Activated CD8-positive, alpha-beta T cell treated with anti-CD3 and anti-CD28 coated beads, Interleukin-2, amount 10 ng/mL, durations not matched to agents 7 days and 5 days (primary cell): ENCODE results near the gene MKI67. TPM values are rescaled to one million over a fixed set of nuclear protein-coding genes. Genes with fewer than 3 reads are reported as not detected.

ENCODE experiments used
- ATAC-seq: fragments of 150-1000 bp; cut with Tn5 transposase; one replicate; pipeline ENCODE4 v1.10.0; 2021; ENCODE audit warnings: moderate library complexity
- CTCF ChIA-PET: fragments of 350-600 bp; sonication (Branson Sonifier 250); formaldehyde crosslinking; loops from one replicate; lab custom pipeline; 2021; ENCODE audit warnings: antibody characterized with exemption; lab: Charles Lee
- POLR2A ChIA-PET: fragments of 350-600 bp; sonication (Branson Sonifier 250); formaldehyde crosslinking; loops from one replicate; lab custom pipeline; 2021; ENCODE audit warnings: antibody characterized with exemption; lab: Charles Lee
- DNase-seq: peaks from one replicate; pipeline ENCODE4 v3.0.0-alpha.2; 2020
- H3K27ac Mint-ChIP-seq: one replicate; pipeline ENCODE4 v1.8.0; 2021; ENCODE audit warnings: mild to moderate bottlenecking, mixed read lengths
- H3K27me3 Mint-ChIP-seq: one replicate; pipeline ENCODE4 v1.8.0; 2021; ENCODE audit warnings: low read depth, mixed read lengths
- H3K36me3 Mint-ChIP-seq: one replicate; pipeline ENCODE4 v1.8.0; 2021; ENCODE audit warnings: low read depth, mixed read lengths
- H3K4me1 Mint-ChIP-seq: one replicate; pipeline ENCODE4 v1.8.0; 2021; ENCODE audit warnings: low read depth, mixed read lengths
- H3K4me3 Mint-ChIP-seq: one replicate; pipeline ENCODE4 v1.8.0; 2021; ENCODE audit warnings: mild to moderate bottlenecking, mixed read lengths
- H3K9me3 Mint-ChIP-seq: one replicate; pipeline ENCODE4 v1.8.0; 2022; ENCODE audit warnings: mixed read lengths; ENCODE audit not compliant: insufficient read depth
- total RNA-seq, 2 experiments: library from RNA; stranded (reverse); gene quantifications; one replicate each; pipeline ENCODE4 v1.2.3, GENCODE V29; 2021

Gene MKI67
- total RNA-seq, 2 experiments from 2014 or later: 356 to 368 TPM

- peaks cover 63% of the 10 kb centered on the region for H3K4me1 Mint-ChIP-seq
- H3K4me3 Mint-ChIP-seq: peak overlapping the region; percentile 95
- ATAC-seq (no peak), DNase-seq (no peak)
- H3K9me3 Mint-ChIP-seq: no peaks in the 10 kb centered on the region
- H3K27me3 Mint-ChIP-seq: no peaks in the 10 kb centered on the region
- peak overlapping the region; percentile 93 for H3K27ac Mint-ChIP-seq
- CTCF ChIA-PET: interaction anchor here (0.7 to 2.2 kb wide), 4 partner anchors 22 to 45 kb away, joined by 3 to 7 read pairs (median 4); no protein-coding TSS in a partner anchor
- POLR2A ChIA-PET: interaction anchor here (0.7 to 1.9 kb wide), 6 partner anchors 8 to 27 kb away, joined by 3 to 7 read pairs (median 4); no protein-coding TSS in a partner anchor
- peaks cover 62% of the 10 kb centered on the region for H3K36me3 Mint-ChIP-seq
These were observed 2.4 kb downstream of the MKI67 start for GRCh38 chr10:128123846-128124245.

GRCh38 chr10:128122931-128123330 is 3.3 kb downstream of the MKI67 start:
- CTCF ChIA-PET: interaction anchor here (1.1 kb wide), 2 partner anchors 45 to 55 kb away, joined by 3 to 5 read pairs; no protein-coding TSS in a partner anchor
- DNase-seq (no peak), ATAC-seq (no peak)
- H3K9me3 Mint-ChIP-seq: no peaks in the 10 kb centered on the region
- H3K27me3 Mint-ChIP-seq: no peaks in the 10 kb centered on the region
- H3K4me3 Mint-ChIP-seq: peak overlapping the region; percentile 95
- POLR2A ChIA-PET: interaction anchor here (1.2 to 1.9 kb wide), 2 partner anchors 12 to 26 kb away, joined by 3 to 5 read pairs; no protein-coding TSS in a partner anchor
- peak overlapping the region; percentile 41 for H3K27ac Mint-ChIP-seq
- H3K36me3 Mint-ChIP-seq: peaks cover 68% of the 10 kb centered on the region
- H3K4me1 Mint-ChIP-seq: peaks cover 67% of the 10 kb centered on the region

- CTCF ChIA-PET: interaction anchor here (1.2 kb wide), 1 partner anchor 19 kb away, joined by 3 read pairs; no protein-coding TSS in a partner anchor
- ATAC-seq: no peak
- Mint-ChIP-seq H3K4me3 (peak overlapping the region; percentile 19), H3K27ac (no peak overlapping the region), H3K36me3 (peaks cover 76% of the 10 kb centered on the region), H3K9me3 (no peaks in the 10 kb centered on the region), H3K27me3 (no peaks in the 10 kb centered on the region), H3K4me1 (peaks cover 59% of the 10 kb centered on the region)
- no peak for DNase-seq
- POLR2A ChIA-PET: interaction anchor here (1.0 to 1.2 kb wide), 2 partner anchors 19 to 25 kb away, joined by 3 read pairs; no protein-coding TSS in a partner anchor
These were observed 4.3 kb downstream of the MKI67 start for GRCh38 chr10:128121750-128122412.

- H3K27me3 Mint-ChIP-seq: no peaks in the 10 kb centered on the region
- peaks cover 41% of the 10 kb centered on the region for H3K4me1 Mint-ChIP-seq
- CTCF ChIA-PET: interaction anchor here (0.7 to 2.6 kb wide), 10 partner anchors 11 to 95 kb away, joined by 3 to 12 read pairs (median 4); no protein-coding TSS in a partner anchor
- H3K9me3 Mint-ChIP-seq: no peaks in the 10 kb centered on the region
- H3K36me3 Mint-ChIP-seq: peaks cover 75% of the 10 kb centered on the region
- H3K27ac Mint-ChIP-seq: peak overlapping the region; percentile 7
- DNase-seq (no peak), ATAC-seq (no peak)
- no peak overlapping the region for H3K4me3 Mint-ChIP-seq
- POLR2A ChIA-PET: interaction anchor here (0.7 to 2.3 kb wide), 4 partner anchors 9 to 88 kb away, joined by 3 to 6 read pairs (median 4); no protein-coding TSS in a partner anchor
These were observed 9.2 kb downstream of the MKI67 start for GRCh38 chr10:128116851-128117615.

GRCh38 chr10:128116187-128116586 is 10.0 kb downstream of the MKI67 start:
- ChIA-PET CTCF (interaction anchor here (0.7 to 2.6 kb wide), 13 partner anchors 10 to 96 kb away, joined by 3 to 12 read pairs (median 3); no protein-coding TSS in a partner anchor), POLR2A (interaction anchor here (0.8 to 2.7 kb wide), 4 partner anchors 8 to 13 kb away, joined by 4 to 17 read pairs (median 6); partner anchors contain the start of gene MKI67)
- H3K27ac Mint-ChIP-seq: no peak overlapping the region
- ATAC-seq: no peak
- H3K36me3 Mint-ChIP-seq: peaks cover 70% of the 10 kb centered on the region
- peaks cover 37% of the 10 kb centered on the region for H3K4me1 Mint-ChIP-seq
- no peaks in the 10 kb centered on the region for H3K27me3 Mint-ChIP-seq
- no peak overlapping the region for H3K4me3 Mint-ChIP-seq
- H3K9me3 Mint-ChIP-seq: no peaks in the 10 kb centered on the region
- no peak for DNase-seq

GRCh38 chr10:128115356-128115755 is 10.9 kb downstream of the MKI67 start:
- DNase-seq (no peak), ATAC-seq (no peak)
- H3K9me3 Mint-ChIP-seq: no peaks in the 10 kb centered on the region
- POLR2A ChIA-PET: interaction anchor here (1.6 to 2.7 kb wide), 3 partner anchors 10 to 16 kb away, joined by 4 to 17 read pairs (median 6); partner anchors contain the start of gene MKI67
- no peaks in the 10 kb centered on the region for H3K27me3 Mint-ChIP-seq
- CTCF ChIA-PET: interaction anchor here (1.1 to 2.6 kb wide), 6 partner anchors 9 to 63 kb away, joined by 3 to 12 read pairs (median 3); no protein-coding TSS in a partner anchor
- H3K4me3 Mint-ChIP-seq: no peak overlapping the region
- H3K4me1 Mint-ChIP-seq: peaks cover 29% of the 10 kb centered on the region
- peaks cover 63% of the 10 kb centered on the region for H3K36me3 Mint-ChIP-seq
- H3K27ac Mint-ChIP-seq: no peak overlapping the region

GRCh38 chr10:128114901-128115300 is 11.3 kb downstream of the MKI67 start:
- Mint-ChIP-seq H3K4me1 (peaks cover 24% of the 10 kb centered on the region), H3K4me3 (no peak overlapping the region), H3K36me3 (peaks cover 59% of the 10 kb centered on the region), H3K27me3 (no peaks in the 10 kb centered on the region), H3K27ac (no peak overlapping the region), H3K9me3 (no peaks in the 10 kb centered on the region)
- CTCF ChIA-PET: interaction anchor here (1.1 to 2.6 kb wide), 6 partner anchors 9 to 64 kb away, joined by 3 to 12 read pairs (median 3); no protein-coding TSS in a partner anchor
- ATAC-seq: no peak
- POLR2A ChIA-PET: interaction anchor here (1.6 to 2.7 kb wide), 3 partner anchors 10 to 15 kb away, joined by 4 to 17 read pairs (median 6); partner anchors contain the start of gene MKI67
- no peak for DNase-seq

GRCh38 chr10:128113026-128113425 is 13.2 kb downstream of the MKI67 start:
- ChIA-PET CTCF (no interaction called here), POLR2A (interaction anchor here (1.1 to 1.2 kb wide), 4 partner anchors 10 to 65 kb away, joined by 3 to 4 read pairs (median 3); no protein-coding TSS in a partner anchor)
- no peak for ATAC-seq
- Mint-ChIP-seq H3K4me1 (peaks cover 10% of the 10 kb centered on the region), H3K27me3 (no peaks in the 10 kb centered on the region), H3K36me3 (peaks cover 43% of the 10 kb centered on the region), H3K4me3 (no peak overlapping the region), H3K9me3 (no peaks in the 10 kb centered on the region), H3K27ac (no peak overlapping the region)
- DNase-seq: no peak

GRCh38 chr10:128111696-128112095 is 14.5 kb downstream of the MKI67 start:
- H3K27ac Mint-ChIP-seq: no peak overlapping the region
- H3K9me3 Mint-ChIP-seq: no peaks in the 10 kb centered on the region
- no peak overlapping the region for H3K4me3 Mint-ChIP-seq
- ATAC-seq (no peak), DNase-seq (no peak)
- peaks cover 34% of the 10 kb centered on the region for H3K36me3 Mint-ChIP-seq
- H3K4me1 Mint-ChIP-seq: peaks cover 10% of the 10 kb centered on the region
- POLR2A ChIA-PET: interaction anchor here (1.0 to 1.6 kb wide), 3 partner anchors 8 to 14 kb away, joined by 3 to 5 read pairs (median 4); no protein-coding TSS in a partner anchor
- CTCF ChIA-PET: interaction anchor here (1.2 kb wide), 1 partner anchor 75 kb away, joined by 3 read pairs; no protein-coding TSS in a partner anchor
- H3K27me3 Mint-ChIP-seq: no peaks in the 10 kb centered on the region

- POLR2A ChIA-PET: interaction anchor here (0.8 to 1.6 kb wide), 2 partner anchors 14 to 62 kb away, joined by 3 to 5 read pairs; no protein-coding TSS in a partner anchor
- no peak overlapping the region for H3K4me3 Mint-ChIP-seq
- DNase-seq (no peak), ATAC-seq (no peak)
- no peaks in the 10 kb centered on the region for H3K27me3 Mint-ChIP-seq
- CTCF ChIA-PET: interaction anchor here (1.2 kb wide), 1 partner anchor 73 kb away, joined by 3 read pairs; no protein-coding TSS in a partner anchor
- no peak overlapping the region for H3K27ac Mint-ChIP-seq
- H3K36me3 Mint-ChIP-seq: peaks cover 21% of the 10 kb centered on the region
- H3K4me1 Mint-ChIP-seq: peaks cover 7% of the 10 kb centered on the region
- H3K9me3 Mint-ChIP-seq: no peaks in the 10 kb centered on the region
These were observed 15.9 kb downstream of the MKI67 start for GRCh38 chr10:128110339-128110738.
